ENCODE results near the gene SLC26A1.

SLC26A1 gene

GRCh38 chr4:958314-958665, 34.9 kb downstream of the SLC26A1 start:
- Mint-ChIP-seq H3K27me3 (no peaks in the 10 kb centered on the region), H3K36me3 (ENCODE audit: insufficient read depth) (peaks cover 20% of the 10 kb centered on the region), H3K4me1 (no peaks in the 10 kb centered on the region), H3K4me3 (no peak overlapping the region), H3K9me3 (no peaks in the 10 kb centered on the region), H3K27ac (ENCODE audit: low read depth) (no peak overlapping the region)
- ATAC-seq (replicated peaks; ENCODE audit: extremely low read depth, poor library complexity, severe bottlenecking), result no peak
- no peak for DNase-seq (ENCODE audit: low spot score in 2 of 2)

DNA sequence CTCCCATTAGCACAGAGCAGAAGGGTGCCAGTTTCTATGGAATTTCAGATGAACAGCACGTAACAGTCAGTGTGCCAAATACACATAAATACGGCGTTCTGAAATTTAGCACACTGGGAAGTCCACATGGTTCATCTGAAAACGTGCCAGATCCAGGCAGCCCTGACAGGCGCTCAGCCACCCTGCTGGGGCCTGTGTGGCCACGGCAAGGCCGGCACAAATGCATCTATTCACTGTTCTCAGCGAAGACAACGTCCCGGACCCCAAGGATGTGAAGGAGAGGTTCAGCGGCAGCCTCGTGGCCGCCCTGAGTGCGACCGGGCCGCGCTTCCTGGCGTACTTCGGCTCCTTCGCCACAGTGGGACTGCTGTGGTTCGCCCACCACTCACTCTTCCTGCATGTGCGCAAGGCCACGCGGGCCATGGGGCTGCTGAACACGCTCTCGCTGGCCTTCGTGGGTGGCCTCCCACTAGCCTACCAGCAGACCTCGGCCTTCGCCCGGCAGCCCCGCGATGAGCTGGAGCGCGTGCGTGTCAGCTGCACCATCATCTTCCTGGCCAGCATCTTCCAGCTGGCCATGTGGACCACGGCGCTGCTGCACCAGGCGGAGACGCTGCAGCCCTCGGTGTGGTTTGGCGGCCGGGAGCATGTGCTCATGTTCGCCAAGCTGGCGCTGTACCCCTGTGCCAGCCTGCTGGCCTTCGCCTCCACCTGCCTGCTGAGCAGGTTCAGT, 35.5 kb downstream of the SLC26A1 start:
- H3K4me3 Mint-ChIP-seq, result no peak overlapping the region
- peaks cover 18% of the 10 kb centered on the region for H3K36me3 Mint-ChIP-seq (ENCODE audit: insufficient read depth)
- H3K4me1 Mint-ChIP-seq, result no peaks in the 10 kb centered on the region
- H3K27ac Mint-ChIP-seq (ENCODE audit: low read depth), result no peak overlapping the region
- DNase-seq (ENCODE audit: low spot score in 2 of 2), result no peak
- no peak for ATAC-seq (replicated peaks; ENCODE audit: extremely low read depth, poor library complexity, severe bottlenecking)
- no peaks in the 10 kb centered on the region for H3K9me3 Mint-ChIP-seq
- no peaks in the 10 kb centered on the region for H3K27me3 Mint-ChIP-seq

DNA sequence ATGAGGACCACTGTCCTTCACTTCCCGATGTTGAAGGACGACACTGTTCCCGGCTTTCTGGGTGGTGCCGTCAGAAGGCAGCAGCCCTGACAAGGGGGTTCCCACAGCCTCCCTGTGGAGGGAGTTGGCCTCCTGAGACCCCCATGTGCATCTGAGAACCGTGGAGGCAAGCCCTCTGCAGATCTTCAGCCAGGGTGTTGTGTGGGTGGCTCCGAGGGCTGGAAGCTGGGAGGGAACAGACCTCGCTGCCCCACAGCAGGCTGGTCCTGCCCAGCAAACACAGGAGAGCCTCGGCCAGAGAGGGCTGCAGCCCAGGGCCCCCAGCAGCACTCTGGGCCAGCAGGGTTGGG, 36.0 kb downstream of the SLC26A1 start:
- Mint-ChIP-seq H3K27me3 (no peaks in the 10 kb centered on the region), H3K9me3 (no peaks in the 10 kb centered on the region), H3K36me3 (ENCODE audit: insufficient read depth) (peaks cover 17% of the 10 kb centered on the region), H3K27ac (ENCODE audit: low read depth) (no peak overlapping the region), H3K4me1 (peaks cover 3% of the 10 kb centered on the region), H3K4me3 (no peak overlapping the region)
- no peak for ATAC-seq (replicated peaks; ENCODE audit: extremely low read depth, poor library complexity, severe bottlenecking)
- no peak for DNase-seq (ENCODE audit: low spot score in 2 of 2)

GRCh38 chr4:956531-957230, 36.5 kb downstream of the SLC26A1 start:
- Mint-ChIP-seq H3K4me3 (no peak overlapping the region), H3K36me3 (ENCODE audit: insufficient read depth) (peaks cover 15% of the 10 kb centered on the region), H3K9me3 (no peaks in the 10 kb centered on the region), H3K27ac (ENCODE audit: low read depth) (no peak overlapping the region), H3K27me3 (no peaks in the 10 kb centered on the region), H3K4me1 (peaks cover 6% of the 10 kb centered on the region)
- DNase-seq (ENCODE audit: low spot score in 2 of 2) (no peak), ATAC-seq (replicated peaks; ENCODE audit: extremely low read depth, poor library complexity, severe bottlenecking) (no peak)

DNA sequence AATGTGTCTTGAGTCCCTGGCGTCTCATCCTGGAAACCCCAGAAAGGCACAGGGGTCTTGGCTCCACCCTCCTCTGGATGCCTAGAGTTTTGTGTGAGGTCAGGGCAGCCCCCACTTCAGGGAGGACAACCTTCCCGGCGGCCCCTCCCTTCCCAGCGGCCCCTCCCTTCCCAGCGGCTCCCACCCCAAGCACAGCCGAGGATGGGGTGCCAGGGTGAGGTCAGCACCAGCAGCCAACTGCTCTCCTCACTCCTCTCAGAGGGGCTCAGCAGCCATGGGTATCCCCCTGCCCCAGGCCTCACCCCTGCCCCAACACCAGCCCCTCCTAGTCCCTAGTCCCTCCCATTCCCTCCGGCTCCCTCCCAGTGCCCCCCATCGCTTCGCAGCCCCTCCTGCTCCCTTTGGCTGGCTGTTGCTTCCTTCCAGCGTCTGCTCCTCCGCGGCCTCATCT, 37.2 kb downstream of the SLC26A1 start:
- DNase-seq (ENCODE audit: low spot score in 2 of 2), result no peak
- H3K4me3 Mint-ChIP-seq, result no peak overlapping the region
- H3K4me1 Mint-ChIP-seq, result peaks cover 6% of the 10 kb centered on the region
- peaks cover 17% of the 10 kb centered on the region for H3K36me3 Mint-ChIP-seq (ENCODE audit: insufficient read depth)
- no peak overlapping the region for H3K27ac Mint-ChIP-seq (ENCODE audit: low read depth)
- H3K9me3 Mint-ChIP-seq, result no peaks in the 10 kb centered on the region
- ATAC-seq (replicated peaks; ENCODE audit: extremely low read depth, poor library complexity, severe bottlenecking), result no peak
- H3K27me3 Mint-ChIP-seq, result no peaks in the 10 kb centered on the region

DNA sequence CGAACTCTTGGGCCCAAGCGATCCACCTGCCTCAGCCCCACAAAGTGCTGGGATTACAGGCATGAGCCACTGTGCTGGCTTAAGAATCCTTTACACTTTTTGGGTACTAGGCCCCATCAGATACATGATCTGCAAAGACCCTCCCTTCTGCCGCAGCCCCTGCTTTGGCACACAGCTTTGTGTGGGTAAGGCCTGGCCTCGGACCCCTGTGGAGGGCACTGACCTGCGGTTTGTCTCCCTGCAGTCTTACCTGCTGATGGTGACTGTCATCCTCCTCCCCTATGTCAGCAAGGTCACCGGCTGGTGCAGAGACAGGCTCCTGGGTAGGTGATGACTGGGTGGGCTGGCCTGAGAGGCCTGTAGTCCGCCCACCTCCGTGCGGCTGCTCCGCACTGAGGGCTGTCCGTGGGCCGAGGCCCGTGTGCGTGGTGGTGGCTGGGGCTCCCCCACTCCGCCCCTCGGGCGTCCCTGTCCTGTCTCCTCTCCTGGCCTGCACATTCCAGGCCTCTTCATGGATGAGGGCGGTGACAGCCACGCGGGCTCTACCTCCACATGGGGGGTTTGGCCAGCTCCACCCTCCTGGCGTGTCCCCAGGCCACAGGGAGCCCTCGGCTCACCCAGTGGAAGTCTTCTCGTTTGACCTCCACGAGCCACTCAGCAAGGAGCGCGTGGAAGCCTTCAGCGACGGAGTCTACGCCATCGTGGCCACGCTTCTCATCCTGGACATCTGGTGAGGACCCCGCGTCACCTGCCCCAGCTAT, 37.9 kb downstream of the SLC26A1 start:
- H3K36me3 Mint-ChIP-seq (ENCODE audit: insufficient read depth), result peaks cover 15% of the 10 kb centered on the region
- DNase-seq (ENCODE audit: low spot score in 2 of 2) (no peak), ATAC-seq (replicated peaks; ENCODE audit: extremely low read depth, poor library complexity, severe bottlenecking) (no peak)

GRCh38 chr4:954211-955020, 38.8 kb downstream of the SLC26A1 start:
- Mint-ChIP-seq H3K27me3 (no peaks in the 10 kb centered on the region), H3K36me3 (ENCODE audit: insufficient read depth) (peaks cover 11% of the 10 kb centered on the region), H3K4me3 (no peak overlapping the region), H3K4me1 (peaks cover 6% of the 10 kb centered on the region), H3K27ac (ENCODE audit: low read depth) (no peak overlapping the region), H3K9me3 (no peaks in the 10 kb centered on the region)
- no peak for DNase-seq (ENCODE audit: low spot score in 2 of 2)
- no peak for ATAC-seq (replicated peaks; ENCODE audit: extremely low read depth, poor library complexity, severe bottlenecking)

More for the DNA sequence above, 37.9 kb downstream of the SLC26A1 start:
- H3K4me1 Mint-ChIP-seq, result peaks cover 6% of the 10 kb centered on the region
- H3K4me3 Mint-ChIP-seq, result no peak overlapping the region
- no peaks in the 10 kb centered on the region for H3K27me3 Mint-ChIP-seq
- no peaks in the 10 kb centered on the region for H3K9me3 Mint-ChIP-seq
- H3K27ac Mint-ChIP-seq (ENCODE audit: low read depth), result no peak overlapping the region

GRCh38 chr4:953574-953915, 39.7 kb downstream of the SLC26A1 start:
- DNase-seq (ENCODE audit: low spot score in 2 of 2) (no peak), ATAC-seq (replicated peaks; ENCODE audit: extremely low read depth, poor library complexity, severe bottlenecking) (no peak)
- Mint-ChIP-seq H3K27me3 (no peaks in the 10 kb centered on the region), H3K36me3 (ENCODE audit: insufficient read depth) (peaks cover 6% of the 10 kb centered on the region), H3K9me3 (no peaks in the 10 kb centered on the region), H3K4me3 (no peak overlapping the region), H3K4me1 (peaks cover 6% of the 10 kb centered on the region), H3K27ac (ENCODE audit: low read depth) (no peak overlapping the region)

DNA sequence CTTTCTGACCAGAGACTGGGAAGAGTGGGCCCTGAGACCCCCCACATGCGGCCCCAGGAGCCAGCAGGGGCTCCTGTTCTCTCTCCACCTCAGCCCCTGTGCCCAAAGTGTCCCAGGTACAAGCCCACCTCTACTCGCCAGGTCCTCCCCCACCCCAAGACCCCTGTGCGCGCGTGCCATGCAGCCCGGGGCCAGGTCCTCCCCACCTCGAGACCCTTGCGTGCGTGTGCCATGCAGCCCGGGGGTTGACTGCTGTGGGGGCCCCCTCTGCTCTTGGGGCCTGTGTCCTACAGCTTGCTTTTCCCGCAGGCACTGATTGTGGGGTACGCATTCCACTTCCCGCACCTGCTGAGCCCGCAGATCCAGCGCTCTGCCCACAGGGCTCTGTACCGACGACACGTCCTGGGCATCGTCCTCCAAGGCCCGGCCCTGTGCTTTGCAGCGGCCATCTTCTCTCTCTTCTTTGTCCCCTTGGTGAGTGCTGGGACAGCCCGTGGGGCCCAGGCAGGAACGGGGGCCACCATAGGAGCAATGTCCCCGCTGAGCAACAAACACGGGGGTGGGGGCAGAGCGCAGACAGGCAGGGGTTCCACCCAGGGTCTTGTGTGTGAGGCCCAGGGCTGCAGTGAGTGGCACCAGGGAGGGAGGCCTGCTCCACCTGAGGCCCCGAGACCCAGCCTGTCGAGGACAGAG, 40.2 kb downstream of the SLC26A1 start:
- Mint-ChIP-seq H3K9me3 (no peaks in the 10 kb centered on the region), H3K4me3 (no peak overlapping the region), H3K36me3 (ENCODE audit: insufficient read depth) (peaks cover 5% of the 10 kb centered on the region), H3K4me1 (peaks cover 8% of the 10 kb centered on the region), H3K27me3 (no peaks in the 10 kb centered on the region), H3K27ac (ENCODE audit: low read depth) (no peak overlapping the region)
- DNase-seq (ENCODE audit: low spot score in 2 of 2), result no peak
- ATAC-seq (replicated peaks; ENCODE audit: extremely low read depth, poor library complexity, severe bottlenecking), result no peak

- DNase-seq (ENCODE audit: low spot score in 2 of 2) (no peak), ATAC-seq (replicated peaks; ENCODE audit: extremely low read depth, poor library complexity, severe bottlenecking) (no peak)
- Mint-ChIP-seq H3K27me3 (no peaks in the 10 kb centered on the region), H3K9me3 (no peaks in the 10 kb centered on the region), H3K4me3 (no peak overlapping the region), H3K27ac (ENCODE audit: low read depth) (peak overlapping the region; percentile 81), H3K4me1 (peaks cover 14% of the 10 kb centered on the region), H3K36me3 (ENCODE audit: insufficient read depth) (peaks cover 5% of the 10 kb centered on the region)
Observed at GRCh38 chr4:951594-952468, 41.4 kb downstream of the SLC26A1 start.

GRCh38 chr4:951186-951585, 42.0 kb downstream of the SLC26A1 start:
- Mint-ChIP-seq H3K4me3 (no peak overlapping the region), H3K4me1 (peaks cover 16% of the 10 kb centered on the region), H3K27me3 (no peaks in the 10 kb centered on the region), H3K9me3 (no peaks in the 10 kb centered on the region), H3K27ac (ENCODE audit: low read depth) (no peak overlapping the region), H3K36me3 (ENCODE audit: insufficient read depth) (peaks cover 5% of the 10 kb centered on the region)
- ATAC-seq (replicated peaks; ENCODE audit: extremely low read depth, poor library complexity, severe bottlenecking) (no peak), DNase-seq (ENCODE audit: low spot score in 2 of 2) (no peak)

All from central memory CD8-positive, alpha-beta T cell (primary cell).